Measurements from ENCODE around the gene RASD1. TPM values are rescaled to one million over a fixed set of nuclear protein-coding genes. Genes with fewer than 3 reads are reported as not detected.

Gene RASD1
- total RNA-seq, result under 1 TPM; 0.29 to 0.42 TPM

GRCh38 chr17:17496189-17497064 lies at the start of gene RASD1:
Gene RASD1, minus strand, starts transcription at chr17:17496395. Its CDS starts 214 bp downstream, at chr17:17496181.
- POLR2A ChIA-PET, result interaction anchor here (0.5 kb wide), 1 partner anchor 429 kb away, joined by 3 read pairs; no protein-coding TSS in a partner anchor
- Mint-ChIP-seq H3K27ac (no peak within 1 kb of the TSS), H3K4me3 (peak within 1 kb of the TSS; percentile 65)

DNA sequence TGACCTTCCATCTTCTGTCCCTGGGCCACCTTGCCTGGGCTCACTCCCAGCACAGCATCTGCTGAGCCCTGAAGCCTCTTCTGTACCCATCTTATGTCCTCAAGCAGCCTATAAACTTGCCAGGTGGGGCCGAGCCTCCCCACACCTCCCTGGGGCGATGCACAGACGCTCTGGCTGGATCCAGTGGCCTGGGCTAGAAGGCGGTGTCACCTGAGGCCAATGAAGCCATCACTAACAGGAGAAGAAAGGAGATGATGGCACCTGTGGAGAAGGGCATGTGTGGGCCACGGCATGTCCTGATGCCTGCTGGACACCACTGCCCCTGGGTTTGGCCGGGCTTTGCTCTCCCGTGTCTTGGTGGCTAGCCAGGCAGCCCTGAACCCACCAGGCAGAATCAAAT lies 49.8 kb upstream of the RASD1 start:
- no peak overlapping the region for H3K27ac Mint-ChIP-seq
- POLR2A ChIA-PET, result no interaction called here
- no peak for DNase-seq
- no peaks in the 10 kb centered on the region for H3K4me1 Mint-ChIP-seq
- CTCF ChIA-PET, result no interaction called here
- no peak overlapping the region for H3K4me3 Mint-ChIP-seq
- no peaks in the 10 kb centered on the region for H3K9me3 Mint-ChIP-seq
- no peaks in the 10 kb centered on the region for H3K36me3 Mint-ChIP-seq (ENCODE audit: low read depth)
- H3K27me3 Mint-ChIP-seq, result no peaks in the 10 kb centered on the region

More at GRCh38 chr17:17496189-17497064, at the start of gene RASD1:
- Mint-ChIP-seq H3K9me3 (no peaks in the 10 kb centered on the region), H3K36me3 (ENCODE audit: low read depth) (peaks cover 15% of the 10 kb centered on the region), H3K4me1 (peaks cover 10% of the 10 kb centered on the region), H3K27me3 (peaks cover 20% of the 10 kb centered on the region)
- CTCF ChIA-PET, result interaction anchor here (0.6 to 2.9 kb wide), 47 partner anchors 10 to 1749 kb away, joined by 3 to 35 read pairs (median 4); partner anchors contain the start of gene PEMT
- DNase-seq, result peak; percentile 68

GRCh38 chr17:17545031-17545820 lies 49.0 kb upstream of the RASD1 start:
- Mint-ChIP-seq H3K36me3 (ENCODE audit: low read depth) (no peaks in the 10 kb centered on the region), H3K27ac (no peak overlapping the region), H3K4me3 (no peak overlapping the region), H3K27me3 (no peaks in the 10 kb centered on the region), H3K4me1 (no peaks in the 10 kb centered on the region), H3K9me3 (no peaks in the 10 kb centered on the region)
- ChIA-PET CTCF (no interaction called here), POLR2A (no interaction called here)
- no peak for DNase-seq

GRCh38 chr17:17542906-17543635 lies 46.9 kb upstream of the RASD1 start:
- no peak for DNase-seq
- no peaks in the 10 kb centered on the region for H3K27me3 Mint-ChIP-seq
- no peak overlapping the region for H3K4me3 Mint-ChIP-seq
- no peaks in the 10 kb centered on the region for H3K4me1 Mint-ChIP-seq
- ChIA-PET POLR2A (no interaction called here), CTCF (no interaction called here)
- no peak overlapping the region for H3K27ac Mint-ChIP-seq
- no peaks in the 10 kb centered on the region for H3K9me3 Mint-ChIP-seq
- H3K36me3 Mint-ChIP-seq (ENCODE audit: low read depth), result no peaks in the 10 kb centered on the region

- CTCF ChIA-PET, result interaction anchor here (1.3 kb wide), 1 partner anchor 34 kb away, joined by 3 read pairs; no protein-coding TSS in a partner anchor
These were observed 45.4 kb upstream of the RASD1 start for GRCh38 chr17:17541640-17542001.

DNA sequence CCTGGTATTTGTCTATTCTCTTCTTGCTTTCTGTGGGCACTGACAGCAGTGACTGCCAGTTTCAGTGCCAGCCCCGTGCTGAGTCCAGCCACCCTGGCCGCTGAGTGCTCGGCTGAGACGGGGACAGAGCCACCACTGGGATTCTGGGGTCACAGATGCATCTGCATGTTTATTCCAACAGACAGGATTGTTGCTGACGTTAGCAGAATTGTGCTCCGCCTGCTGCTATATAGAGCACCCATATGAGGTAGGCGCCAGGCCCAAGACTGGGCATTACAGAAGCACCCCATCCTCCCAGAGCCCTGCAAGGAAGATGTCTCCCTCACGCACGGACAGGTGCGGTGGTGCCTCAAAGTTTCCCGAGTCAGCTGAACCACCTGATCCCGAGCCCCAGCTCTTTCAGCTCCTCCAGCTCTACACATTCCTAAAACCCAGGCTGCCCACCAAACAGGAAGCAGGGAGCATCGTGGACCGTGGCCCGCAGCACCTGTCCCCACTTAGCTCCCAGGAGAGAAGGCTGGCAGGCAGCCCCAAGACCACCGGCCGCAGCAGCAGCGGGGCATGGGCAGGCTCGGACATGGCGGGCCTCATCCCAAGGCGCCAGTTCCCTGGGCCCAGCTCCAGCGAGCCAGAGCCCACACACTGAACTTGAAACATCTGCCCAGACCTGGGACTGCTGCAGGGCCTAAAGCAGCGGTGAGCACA lies 44.9 kb upstream of the RASD1 start:
- no peaks in the 10 kb centered on the region for H3K9me3 Mint-ChIP-seq
- CTCF ChIA-PET, result interaction anchor here (0.7 to 1.3 kb wide), 2 partner anchors 35 to 51 kb away, joined by 3 read pairs; partner anchors contain the start of gene PEMT
- DNase-seq, result no peak

More at GRCh38 chr17:17541640-17542001, 45.4 kb upstream of the RASD1 start:
- no peak for DNase-seq
- no peaks in the 10 kb centered on the region for H3K36me3 Mint-ChIP-seq (ENCODE audit: low read depth)
- POLR2A ChIA-PET, result no interaction called here
- H3K4me3 Mint-ChIP-seq, result no peak overlapping the region
- H3K27me3 Mint-ChIP-seq, result no peaks in the 10 kb centered on the region
- H3K4me1 Mint-ChIP-seq, result no peaks in the 10 kb centered on the region
- no peak overlapping the region for H3K27ac Mint-ChIP-seq
- no peaks in the 10 kb centered on the region for H3K9me3 Mint-ChIP-seq

GRCh38 chr17:17540278-17540906 lies 44.2 kb upstream of the RASD1 start:
- POLR2A ChIA-PET, result no interaction called here
- no peak for DNase-seq
- no peaks in the 10 kb centered on the region for H3K27me3 Mint-ChIP-seq
- H3K27ac Mint-ChIP-seq, result no peak overlapping the region
- H3K4me3 Mint-ChIP-seq, result no peak overlapping the region
- CTCF ChIA-PET, result interaction anchor here (0.7 kb wide), 1 partner anchor 51 kb away, joined by 3 read pairs; the partner anchor contains the start of gene PEMT
- H3K4me1 Mint-ChIP-seq, result no peaks in the 10 kb centered on the region
- no peaks in the 10 kb centered on the region for H3K9me3 Mint-ChIP-seq
- no peaks in the 10 kb centered on the region for H3K36me3 Mint-ChIP-seq (ENCODE audit: low read depth)

More for the DNA sequence above, 44.9 kb upstream of the RASD1 start:
- Mint-ChIP-seq H3K27ac (no peak overlapping the region), H3K4me3 (no peak overlapping the region), H3K36me3 (ENCODE audit: low read depth) (no peaks in the 10 kb centered on the region), H3K27me3 (no peaks in the 10 kb centered on the region), H3K4me1 (no peaks in the 10 kb centered on the region)
- POLR2A ChIA-PET, result no interaction called here

- no peak for DNase-seq
- Mint-ChIP-seq H3K27me3 (no peaks in the 10 kb centered on the region), H3K27ac (no peak overlapping the region), H3K4me1 (no peaks in the 10 kb centered on the region), H3K9me3 (no peaks in the 10 kb centered on the region), H3K4me3 (no peak overlapping the region), H3K36me3 (ENCODE audit: low read depth) (no peaks in the 10 kb centered on the region)
- POLR2A ChIA-PET, result no interaction called here
- CTCF ChIA-PET, result interaction anchor here (0.5 to 1.1 kb wide), 2 partner anchors 29 to 111 kb away, joined by 3 read pairs; no protein-coding TSS in a partner anchor
These were observed 43.4 kb upstream of the RASD1 start for GRCh38 chr17:17539591-17539990.

GRCh38 chr17:17538417-17539391 lies 42.5 kb upstream of the RASD1 start:
- Mint-ChIP-seq H3K27ac (no peak overlapping the region), H3K9me3 (no peaks in the 10 kb centered on the region), H3K4me1 (no peaks in the 10 kb centered on the region), H3K4me3 (no peak overlapping the region), H3K36me3 (ENCODE audit: low read depth) (no peaks in the 10 kb centered on the region), H3K27me3 (no peaks in the 10 kb centered on the region)
- POLR2A ChIA-PET, result interaction anchor here (0.7 kb wide), 1 partner anchor 26 kb away, joined by 5 read pairs; no protein-coding TSS in a partner anchor
- DNase-seq, result no peak
- CTCF ChIA-PET, result interaction anchor here (1.1 kb wide), 1 partner anchor 30 kb away, joined by 3 read pairs; no protein-coding TSS in a partner anchor

DNA sequence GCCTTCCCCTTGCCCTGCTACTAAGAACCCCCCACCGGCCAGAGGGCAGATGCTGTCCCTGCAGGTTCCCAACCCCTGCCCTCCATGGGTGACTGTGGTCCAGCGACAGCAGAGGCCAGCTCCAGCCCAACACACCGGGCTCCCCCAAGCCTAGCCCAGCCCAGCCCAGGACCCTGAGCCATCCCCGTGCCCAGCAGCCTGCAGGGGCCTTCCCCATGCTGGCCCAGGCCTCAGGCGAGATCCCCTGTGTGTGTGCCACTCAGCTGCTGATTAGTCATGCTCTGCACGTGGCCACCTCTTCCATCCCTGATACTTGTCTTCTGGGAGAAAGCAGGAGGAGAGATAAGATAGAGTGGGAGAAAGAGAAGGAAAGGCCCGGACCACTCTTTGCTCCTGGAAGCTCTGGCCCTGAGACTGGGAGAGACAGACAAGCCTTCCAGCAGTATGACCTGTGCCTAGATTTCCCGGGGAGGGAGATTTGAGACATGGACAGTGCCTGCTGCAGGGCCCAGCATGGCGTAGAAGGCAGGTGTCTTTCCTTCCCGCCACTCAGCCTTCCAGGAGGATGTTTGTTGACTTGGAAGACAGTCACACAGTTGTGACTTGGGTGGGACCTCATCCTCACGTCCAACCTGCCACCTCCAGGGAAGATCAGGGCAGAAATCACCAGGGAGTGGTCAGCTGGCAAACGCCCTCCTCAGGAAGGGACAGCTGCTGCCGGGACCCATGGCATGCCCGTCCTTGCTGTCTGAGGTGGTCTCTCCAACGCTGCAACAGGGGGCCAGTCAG lies 41.3 kb upstream of the RASD1 start:
- no peaks in the 10 kb centered on the region for H3K9me3 Mint-ChIP-seq
- ChIA-PET CTCF (no interaction called here), POLR2A (no interaction called here)
- no peaks in the 10 kb centered on the region for H3K36me3 Mint-ChIP-seq (ENCODE audit: low read depth)
- no peaks in the 10 kb centered on the region for H3K4me1 Mint-ChIP-seq
- no peak overlapping the region for H3K27ac Mint-ChIP-seq
- no peaks in the 10 kb centered on the region for H3K27me3 Mint-ChIP-seq
- H3K4me3 Mint-ChIP-seq, result no peak overlapping the region
- no peak for DNase-seq

All from activated CD4-positive, alpha-beta T cell treated with anti-CD3 and anti-CD28 coated beads, Interleukin-2, amount 10 ng/mL, durations not matched to agents 7 days and 5 days (primary cell).